ENCODE data around the gene EFL1. TPM values are rescaled to one million over a fixed set of nuclear protein-coding genes. Genes with fewer than 3 reads are reported as not detected.
A peak's percentile ranks its signal among the peaks of the same experiment; 100 is the strongest.

The EFL1 gene
- total RNA-seq, 1 experiment from 2014 or later, result 27.5 TPM

DNA sequence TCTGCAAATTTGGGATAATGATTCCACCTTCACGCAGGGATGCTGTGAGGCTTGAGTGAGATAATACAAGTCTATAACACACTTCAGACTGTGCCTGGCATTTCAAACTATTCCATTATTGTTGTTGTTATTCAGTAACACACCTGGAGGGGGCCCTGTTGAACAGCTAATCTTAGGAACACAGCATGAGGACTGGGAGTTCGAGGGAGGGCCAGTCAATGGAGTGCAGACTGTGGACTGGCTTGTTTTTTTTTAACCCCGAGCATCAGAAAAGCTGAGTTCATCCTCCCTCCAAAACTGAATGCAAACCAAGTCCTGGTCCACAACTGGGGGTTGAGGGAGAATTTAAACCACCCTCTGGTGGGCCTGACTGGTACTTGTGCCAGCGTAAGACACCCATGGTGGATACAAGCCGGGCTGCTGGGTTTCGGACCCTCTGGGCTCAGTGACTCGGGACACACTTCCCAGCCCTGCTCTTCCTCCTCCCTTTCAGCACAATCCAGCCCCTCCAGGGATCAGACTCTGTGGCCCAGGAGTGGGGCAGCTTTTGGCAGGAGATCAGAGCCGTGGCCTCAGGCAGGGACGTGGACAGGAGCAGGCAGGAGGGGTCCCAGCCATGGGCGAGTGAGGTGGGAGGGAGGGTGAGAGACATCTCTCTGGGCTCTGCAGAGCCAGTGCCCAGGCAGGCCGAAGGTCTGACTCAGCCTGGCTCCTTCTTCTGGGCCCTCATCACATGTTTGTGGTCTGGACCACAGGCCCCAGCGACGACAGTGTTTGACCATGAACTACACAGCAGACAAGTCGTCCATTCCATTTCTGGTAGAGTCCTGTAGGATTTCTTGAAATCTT, 180.4 kb downstream of the EFL1 start:
- ChIA-PET POLR2A (interaction anchor here (0.6 kb wide), 1 partner anchor 17 kb away, joined by 3 read pairs; no protein-coding TSS in a partner anchor), CTCF (interaction anchor here (0.7 to 2.0 kb wide), 13 partner anchors 9 to 116 kb away, joined by 3 to 16 read pairs (median 4); no protein-coding TSS in a partner anchor)
- H3K27me3 Mint-ChIP-seq (ENCODE audit: low read depth), result no peaks in the 10 kb centered on the region; the same call in 1 of the 2 replicates
- no peak for TF ChIP-seq ZNF263 (CRISPR knock-in tag; IDR thresholded peaks at IDR 0.05; ENCODE audit: low read depth)
- peak; percentile 49 for TF ChIP-seq CTCF (IDR thresholded peaks at IDR 0.05)
- peaks cover 7% of the 10 kb centered on the region; the same call in 1 of the 2 replicates for H3K4me1 Mint-ChIP-seq
- no peaks in the 10 kb centered on the region for H3K9me3 Mint-ChIP-seq
- peak; percentile 54 for DNase-seq (ENCODE audit: low spot score)
- H3K27ac Mint-ChIP-seq, result no peak overlapping the region
- ATAC-seq, result peak; percentile 94
- H3K4me3 Mint-ChIP-seq, result no peak overlapping the region
- no peaks in the 10 kb centered on the region for H3K36me3 Mint-ChIP-seq

DNA sequence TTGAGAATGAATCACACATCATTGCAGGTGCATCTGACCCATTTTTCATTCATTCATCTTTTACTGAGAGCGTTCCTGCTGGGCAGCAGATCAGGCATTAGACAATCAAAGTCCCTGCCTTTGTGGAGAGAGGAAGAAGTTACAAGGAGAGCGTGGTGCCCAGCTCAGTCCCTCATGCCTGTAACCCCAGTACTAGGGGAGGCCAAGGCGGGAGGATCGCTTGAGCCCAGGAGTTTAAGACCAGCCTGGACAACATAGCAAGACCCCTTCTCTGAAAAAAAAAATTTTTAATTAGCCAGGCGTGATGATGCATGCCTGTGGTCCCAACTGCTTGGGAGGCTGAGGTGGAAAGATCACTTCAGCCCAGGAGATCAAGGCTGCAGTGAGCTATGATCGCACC, 181.8 kb downstream of the EFL1 start:
- no peaks in the 10 kb centered on the region for H3K9me3 Mint-ChIP-seq
- peaks cover 7% of the 10 kb centered on the region; the same call in 1 of the 2 replicates for H3K4me1 Mint-ChIP-seq
- DNase-seq (ENCODE audit: low spot score), result no peak
- ChIA-PET POLR2A (no interaction called here), CTCF (interaction anchor here (1.4 to 2.0 kb wide), 4 partner anchors 18 to 28 kb away, joined by 3 to 16 read pairs (median 9); no protein-coding TSS in a partner anchor)
- H3K27me3 Mint-ChIP-seq (ENCODE audit: low read depth), result no peaks in the 10 kb centered on the region
- ATAC-seq, result no peak
- no peak overlapping the region for H3K27ac Mint-ChIP-seq
- TF ChIP-seq ATF1 (CRISPR knock-in tag; IDR thresholded peaks at IDR 0.05) (no peak), E2F1 (CRISPR knock-in tag; IDR thresholded peaks at IDR 0.05) (no peak), PREB (CRISPR knock-in tag; IDR thresholded peaks at IDR 0.05; ENCODE audit: borderline replicate concordance) (no peak), CBFB (CRISPR knock-in tag; IDR thresholded peaks at IDR 0.05; ENCODE audit: low read depth) (no peak), FOXP4 (CRISPR knock-in tag; IDR thresholded peaks at IDR 0.05) (no peak), ZBTB21 (CRISPR knock-in tag; IDR thresholded peaks at IDR 0.05; ENCODE audit: borderline replicate concordance) (no peak), RORB (CRISPR knock-in tag; IDR thresholded peaks at IDR 0.05) (no peak), NR3C1 (CRISPR knock-in tag; conservative IDR thresholded peaks at IDR 0.05; ENCODE audit: low read depth) (no peak)
- TF ChIP-seq, protein P1, sequence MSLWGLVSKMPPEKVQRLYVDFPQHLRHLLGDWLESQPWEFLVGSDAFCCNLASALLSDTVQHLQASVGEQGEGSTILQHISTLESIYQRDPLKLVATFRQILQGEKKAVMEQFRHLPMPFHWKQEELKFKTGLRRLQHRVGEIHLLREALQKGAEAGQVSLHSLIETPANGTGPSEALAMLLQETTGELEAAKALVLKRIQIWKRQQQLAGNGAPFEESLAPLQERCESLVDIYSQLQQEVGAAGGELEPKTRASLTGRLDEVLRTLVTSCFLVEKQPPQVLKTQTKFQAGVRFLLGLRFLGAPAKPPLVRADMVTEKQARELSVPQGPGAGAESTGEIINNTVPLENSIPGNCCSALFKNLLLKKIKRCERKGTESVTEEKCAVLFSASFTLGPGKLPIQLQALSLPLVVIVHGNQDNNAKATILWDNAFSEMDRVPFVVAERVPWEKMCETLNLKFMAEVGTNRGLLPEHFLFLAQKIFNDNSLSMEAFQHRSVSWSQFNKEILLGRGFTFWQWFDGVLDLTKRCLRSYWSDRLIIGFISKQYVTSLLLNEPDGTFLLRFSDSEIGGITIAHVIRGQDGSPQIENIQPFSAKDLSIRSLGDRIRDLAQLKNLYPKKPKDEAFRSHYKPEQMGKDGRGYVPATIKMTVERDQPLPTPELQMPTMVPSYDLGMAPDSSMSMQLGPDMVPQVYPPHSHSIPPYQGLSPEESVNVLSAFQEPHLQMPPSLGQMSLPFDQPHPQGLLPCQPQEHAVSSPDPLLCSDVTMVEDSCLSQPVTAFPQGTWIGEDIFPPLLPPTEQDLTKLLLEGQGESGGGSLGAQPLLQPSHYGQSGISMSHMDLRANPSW (CRISPR knock-in tag; conservative IDR thresholded peaks at IDR 0.05; ENCODE audit: low read depth), result no peak
- TF ChIP-seq, protein P2, sequence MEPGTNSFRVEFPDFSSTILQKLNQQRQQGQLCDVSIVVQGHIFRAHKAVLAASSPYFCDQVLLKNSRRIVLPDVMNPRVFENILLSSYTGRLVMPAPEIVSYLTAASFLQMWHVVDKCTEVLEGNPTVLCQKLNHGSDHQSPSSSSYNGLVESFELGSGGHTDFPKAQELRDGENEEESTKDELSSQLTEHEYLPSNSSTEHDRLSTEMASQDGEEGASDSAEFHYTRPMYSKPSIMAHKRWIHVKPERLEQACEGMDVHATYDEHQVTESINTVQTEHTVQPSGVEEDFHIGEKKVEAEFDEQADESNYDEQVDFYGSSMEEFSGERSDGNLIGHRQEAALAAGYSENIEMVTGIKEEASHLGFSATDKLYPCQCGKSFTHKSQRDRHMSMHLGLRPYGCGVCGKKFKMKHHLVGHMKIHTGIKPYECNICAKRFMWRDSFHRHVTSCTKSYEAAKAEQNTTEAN (CRISPR knock-in tag; IDR thresholded peaks at IDR 0.05), result no peak
- H3K36me3 Mint-ChIP-seq, result no peaks in the 10 kb centered on the region
- H3K4me3 Mint-ChIP-seq, result no peak overlapping the region

Other genes with a start within 250 kb of the EFL1 start
- 8.5 to 8.9 TPM (median 8.8 TPM) in 3 replicates for gene MEX3B, start 216.7 kb downstream of the EFL1 start, total RNA-seq (2021)
- gene SAXO2, start 84 bp upstream of the EFL1 start, total RNA-seq (2021), result 1.9 to 3.8 TPM (median 2.7 TPM) in 3 replicates
- 5.1 to 7.7 TPM (median 5.8 TPM) in 3 replicates for gene GOLGA6L10, start 86.7 kb upstream of the EFL1 start, total RNA-seq (2021)
- gene GOLGA6L9, start 167.1 kb upstream of the EFL1 start, total RNA-seq (2021), result 7.3 to 9.4 TPM (median 8.0 TPM) in 3 replicates

Data from WTC11 (cell line).